K562 (cell line): ENCODE measurements around the gene TULP3. TPM values are rescaled to one million over a fixed set of nuclear protein-coding genes. Genes with fewer than 3 reads are reported as not detected.
"Not testable (repeated sequence)": the region's sequence is repeated elsewhere in the genome, so short reads cannot be mapped to it uniquely, and the experiment has no call there.

Source experiments
- ATAC-seq: fragments of 200-7000 bp; cut with Tn5 transposase; 3 replicates; pipeline ENCODE4 v1.9.1; 2020; ENCODE audit warnings: moderate library complexity
- BruUV-seq: library from RNA; stranded (reverse); fragments of 400-500 nt; replicated peaks from 2 replicates; lab custom pipeline; 2021; lab: Mats Ljungman, UMichigan
- CTCF ChIA-PET: fragments of 300-600 bp; formaldehyde crosslinking; extraction: SDS; loops from one replicate; lab custom pipeline; 2021; ENCODE audit warnings: low intra/inter-chr PET ratio; lab: Yijun Ruan, JAX
- POLR2A ChIA-PET: fragments of 300-600, 350-650 bp; sonication (Branson Sonifier 250); formaldehyde crosslinking; extraction: SDS; loops from one replicate; lab custom pipeline; 2021; ENCODE audit warnings: antibody characterized with exemption, inconsistent platforms; lab: Yijun Ruan, JAX
- DNase-seq, 4 experiments: peaks; one replicate each; pipeline versions ENCODE4 v3.0.0 to v3.0.0-alpha.2; 2011 to 2018; ENCODE audit warnings: low spot score in 3 of 4, mixed read lengths in 3 of 4; ENCODE audit errors: extremely low read depth in 1 of 4
- FAIRE-seq: peaks from 2 replicates; lab custom pipeline; 2011; peaks lifted over from hg19 to GRCh38; lab: Jason Lieb, UNC
- H2AFZ ChIP-seq: 2 replicates; pipeline ENCODE4 v1.6.0; 2011; ENCODE audit warnings: low read depth, low read length, control low read depth, inconsistent platforms
- H3K27ac ChIP-seq: fragments of 200-600 bp; 3 replicates; pipeline ENCODE4 v1.8.0; 2011; ENCODE audit warnings: low read depth, mild to moderate bottlenecking, control low read depth, inconsistent platforms, low read length, moderate library complexity, mixed read lengths; ENCODE audit errors: extremely low read depth
- H3K27me3 ChIP-seq, 2 experiments: fragments of 300-600 bp in 1 of 2; 2 replicates in 1 of 2; 3 replicates in 1 of 2; pipeline versions ENCODE4 v1.6.0 to v1.8.0; 2011; ENCODE audit warnings: inconsistent platforms in 2 of 2, low read length in 2 of 2, mild to moderate bottlenecking in 1 of 2, mixed read lengths in 1 of 2, moderate library complexity in 1 of 2; ENCODE audit not compliant: control insufficient read depth in 2 of 2, insufficient read depth in 2 of 2
- H3K36me3 ChIP-seq: fragments of 300-600 bp; 3 replicates; pipeline ENCODE4 v1.8.0; 2011; ENCODE audit warnings: mild to moderate bottlenecking, low read length, inconsistent platforms; ENCODE audit not compliant: control insufficient read depth, insufficient read depth
- H3K4me1 ChIP-seq, 2 experiments: fragments of 200-600 bp in 1 of 2; replicated peaks in 1 of 2; 2 replicates in 1 of 2; 3 replicates in 1 of 2; pipeline versions ENCODE4 v1.5.1 to v1.8.0; 2011; ENCODE audit warnings: inconsistent platforms in 2 of 2, low read length in 2 of 2, mild to moderate bottlenecking in 1 of 2, mixed read lengths in 1 of 2, moderate library complexity in 1 of 2; ENCODE audit not compliant: control insufficient read depth in 2 of 2, insufficient read depth in 2 of 2
- H3K4me2 ChIP-seq: 2 replicates; pipeline ENCODE4 v1.6.1; 2011; ENCODE audit warnings: low read length, control low read depth, inconsistent platforms, mixed read lengths; ENCODE audit not compliant: insufficient read depth
- H3K4me3 ChIP-seq: fragments of 200-600 bp; sonication (generic), shearing (Covaris generic); 2 replicates; pipeline ENCODE4 v1.5.1; 2016; ENCODE audit warnings: control low read depth, inconsistent platforms
- H3K79me2 ChIP-seq: fragments of 200-600 bp; 3 replicates; pipeline ENCODE4 v1.8.0; 2011; ENCODE audit warnings: low read length, inconsistent platforms; ENCODE audit not compliant: control insufficient read depth, insufficient read depth
- H3K9ac ChIP-seq, 2 experiments: 2 replicates each; pipeline versions ENCODE4 v1.6.0 to v1.6.1; 2011; ENCODE audit warnings: low read depth in 2 of 2, low read length in 2 of 2, control low read depth in 1 of 2, inconsistent platforms in 1 of 2, mild to moderate bottlenecking in 1 of 2, mixed read lengths in 1 of 2; ENCODE audit not compliant: insufficient read depth in 1 of 2
- H3K9me1 ChIP-seq: one replicate; pipeline ENCODE4 v1.6.0; 2011; ENCODE audit warnings: inconsistent platforms, mild to moderate bottlenecking, low read length, moderate library complexity; ENCODE audit not compliant: control insufficient read depth, insufficient read depth
- H3K9me3 ChIP-seq: replicated peaks from 2 replicates; pipeline ENCODE4 v1.5.1; 2011; ENCODE audit warnings: low read depth, low read length, inconsistent platforms; ENCODE audit not compliant: control insufficient read depth, insufficient read depth
- H4K20me1 ChIP-seq: replicated peaks from 2 replicates; pipeline ENCODE4 v1.6.1; 2011; ENCODE audit warnings: low read length, inconsistent platforms, mixed read lengths; ENCODE audit not compliant: control insufficient read depth, insufficient read depth
- NFIX ChIP-seq: fragments of 250-450 bp; sonication (Bioruptor Pico); IDR thresholded peaks from 2 replicates; pipeline ENCODE4 v1.4.0; 2020; ENCODE audit warnings: low read depth, mild to moderate bottlenecking, moderate library complexity
- PRPF4 ChIP-seq: fragments of 200-400 bp; formaldehyde crosslinking; IDR thresholded peaks from one replicate; pipeline ENCODE4 v1.6.1; 2017; ENCODE audit warnings: low read length, low read depth, mild to moderate bottlenecking; ENCODE audit not compliant: insufficient read depth, poor library complexity, severe bottlenecking
- STAT5A ChIP-seq: IDR thresholded peaks from 2 replicates; pipeline ENCODE4 v1.6.1; 2012; ENCODE audit warnings: low read length, inconsistent platforms, borderline replicate concordance
- XRCC3 ChIP-seq: fragments of 450-650 bp; IDR thresholded peaks from 2 replicates; pipeline ENCODE4 v1.6.1; 2017; ENCODE audit warnings: mild to moderate bottlenecking, moderate library complexity
- ZFP36 ChIP-seq: fragments of 150-350 bp; IDR thresholded peaks from 2 replicates; pipeline ENCODE4 v1.6.1; 2018; ENCODE audit warnings: low read length, low read depth; ENCODE audit not compliant: partially characterized antibody
- ZNF311 ChIP-seq: fragments of 250-450 bp; sonication (Bioruptor Pico); IDR thresholded peaks from 2 replicates; pipeline ENCODE4 v1.4.0; 2020; ENCODE audit warnings: mild to moderate bottlenecking, moderate library complexity
- ZNF444 ChIP-seq: fragments of 250-450 bp; sonication (Bioruptor Pico); IDR thresholded peaks from 2 replicates; pipeline ENCODE4 v1.4.0; 2020; ENCODE audit warnings: mild to moderate bottlenecking, moderate library complexity
- WGBS: fragments of 100-300 bp; shearing (Covaris generic); methylation state at CpG from one replicate; pipeline ENCODE4 v1.1.6; 2016; ENCODE audit warnings: low coverage, mixed read lengths; ENCODE audit not compliant: insufficient coverage; ENCODE audit errors: missing lambda C conversion rate; 5-methylcytosine and 5-hydroxymethylcytosine counted together
- in situ Hi-C: fragments of 300-500 bp; cut with MboI; formaldehyde crosslinking; loops from 4 replicates; pipeline ENCODE4 v1.15.0; 2018; ENCODE audit warnings: inconsistent platforms, mixed read lengths
- intact Hi-C: fragments of 100-400 bp; cut with micrococcal nuclease; formaldehyde crosslinking; loops from 2 replicates; pipeline ENCODE4 v1.14.2; 2022
- polyA plus RNA-seq, 8 experiments: library from polyadenylated mRNA; depleted of rRNA in 4 of 8; stranded (reverse) in 5 of 8; unstranded in 3 of 8; fragments of >200 nt; fragmentation: Nextera tagmentation in 2 of 8; fragmentation: Illumina TruSeq in 1 of 8; extraction: Ambion mirVana in 2 of 8; extraction: Trizol in 1 of 8; gene quantifications; 2 replicates each; pipeline versions ENCODE4 v1.2.1 to v1.2.3, GENCODE V29; 2011 to 2014; ENCODE audit warnings: inconsistent platforms in 1 of 8, missing spikeins in 1 of 8
- total RNA-seq, 7 experiments: library from RNA; depleted of rRNA in 6 of 7; stranded (reverse); fragments of >200 nt in 6 of 7; fragmentation: Illumina TruSeq in 2 of 7; extraction: Trizol in 2 of 7; gene quantifications; 2 replicates each; pipeline versions ENCODE4 v1.2.1 to v1.2.3, GENCODE V29; 2011 to 2021; ENCODE audit warnings: low replicate concordance in 1 of 7
- TF ChIP-seq, protein P1 (sequence below), 2 experiments: fragments of 450-650 bp in 1 of 2; sonication (generic) in 1 of 2; formaldehyde crosslinking; conservative IDR thresholded peaks; 2 replicates each; pipeline versions ENCODE4 v1.4.0 to v1.8.1; 2020 to 2022; ENCODE audit warnings: mild to moderate bottlenecking in 1 of 2, missing genetic modification reagents in 1 of 2

The TULP3 gene
- total and polyA plus RNA-seq, 9 of the 15 experiments (the other 6 are each of a cell fraction or from before 2014, with no cell fraction given) = 3.6 to 13.3 (median 7.3) TPM

- ATAC-seq (no peak), DNase-seq (no peak), FAIRE-seq (no peak)
- intact Hi-C loops = no loop called here
- Histone ChIP-seq H2AFZ (no peak overlapping the region), H3K9me3 (no peaks in the 10 kb centered on the region), H3K27ac (no peak overlapping the region), H3K4me1 (no peaks in the 10 kb centered on the region), H3K27me3 (no peaks in the 10 kb centered on the region), H3K9me1 (no peaks in the 10 kb centered on the region), H3K9ac (no peak overlapping the region), H4K20me1 (no peaks in the 10 kb centered on the region; the same call in 1 of the 2 replicates), H3K4me2 (no peak overlapping the region), H3K79me2 (no peaks in the 10 kb centered on the region), H3K36me3 (peaks cover 74% of the 10 kb centered on the region; the same call in 2 of the 3 replicates), H3K4me3 (no peak overlapping the region)
- BruUV-seq = no TSS peak
- ChIA-PET CTCF (no interaction called here), POLR2A (interaction anchor here (0.6 kb wide), 1 partner anchor 14 kb away, joined by 3 read pairs; no protein-coding TSS in a partner anchor)
- in situ Hi-C loops = no loop called here
- WGBS = 87% methylated on average over 7 of the region's 7 CpGs
- TF ChIP-seq ZNF311 (CRISPR knock-in tag) = no peak
- no peak for TF ChIP-seq STAT5A
- no peak for TF ChIP-seq XRCC3
- no peak for TF ChIP-seq NFIX (CRISPR knock-in tag)
- no peak for TF ChIP-seq ZNF444 (CRISPR knock-in tag)
- no peak for TF ChIP-seq ZFP36
- TF ChIP-seq PRPF4 = no peak
- TF ChIP-seq, protein P1, sequence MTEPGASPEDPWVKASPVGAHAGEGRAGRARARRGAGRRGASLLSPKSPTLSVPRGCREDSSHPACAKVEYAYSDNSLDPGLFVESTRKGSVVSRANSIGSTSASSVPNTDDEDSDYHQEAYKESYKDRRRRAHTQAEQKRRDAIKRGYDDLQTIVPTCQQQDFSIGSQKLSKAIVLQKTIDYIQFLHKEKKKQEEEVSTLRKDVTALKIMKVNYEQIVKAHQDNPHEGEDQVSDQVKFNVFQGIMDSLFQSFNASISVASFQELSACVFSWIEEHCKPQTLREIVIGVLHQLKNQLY (CRISPR knock-in tag; conservative IDR thresholded peaks at IDR 0.05) = no peak
Measured at GRCh38 chr12:2862876-2863275, 27.8 kb upstream of the TULP3 start.

DNA sequence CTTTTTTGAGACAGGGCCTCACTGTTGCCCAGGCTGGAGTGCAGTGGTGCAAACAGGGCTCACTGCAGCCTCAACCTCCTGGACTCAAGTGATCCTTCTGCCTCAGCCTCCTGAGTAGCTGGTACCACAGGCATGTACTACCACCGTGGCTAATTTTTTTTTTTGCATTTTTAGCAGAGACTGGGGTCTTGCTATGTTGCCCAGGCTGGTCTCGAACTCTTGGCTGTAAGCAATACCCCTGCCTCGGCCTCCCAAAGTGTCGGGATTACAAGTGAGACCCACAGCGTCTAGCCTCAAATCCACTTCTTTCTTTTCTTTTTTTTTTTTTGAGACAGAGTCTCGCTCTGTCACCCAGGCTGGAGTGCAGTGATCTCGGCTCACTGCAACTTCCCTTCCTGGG lies 27.3 kb upstream of the TULP3 start:
- H3K9me1 ChIP-seq, H3K27me3 ChIP-seq, H4K20me1 ChIP-seq, H3K4me2 ChIP-seq, H3K79me2 ChIP-seq, H2AFZ ChIP-seq, H3K9ac ChIP-seq, CTCF ChIA-PET, H3K9me3 ChIP-seq, intact Hi-C loops, ATAC-seq, H3K4me3 ChIP-seq, BruUV-seq, DNase-seq, in situ Hi-C loops, FAIRE-seq, H3K27ac ChIP-seq, H3K4me1 ChIP-seq: not testable (repeated sequence)
- 77% methylated on average over 4 of the region's 7 CpGs for WGBS
- POLR2A ChIA-PET = interaction anchor here (1.2 kb wide), 1 partner anchor 10 kb away, joined by 6 read pairs; no protein-coding TSS in a partner anchor
- H3K36me3 ChIP-seq = peaks cover 74% of the 10 kb centered on the region; the same call in 2 of the 3 replicates
